Neural progenitor cell (in vitro differentiated cells): ENCODE measurements around the gene CCDC71. TPM values are rescaled to one million over a fixed set of nuclear protein-coding genes. Genes with fewer than 3 reads are reported as not detected.

Experiments used
- DNase-seq: peaks from one replicate; pipeline ENCODE4 v3.0.0-alpha.2; 2016; ENCODE audit warnings: low spot score
- H2AFZ ChIP-seq: fragments of 200-600 bp; sonication (generic); replicated peaks from 2 replicates; pipeline ENCODE4 v1.6.1; 2016; ENCODE audit warnings: antibody characterized with exemption
- H3F3A ChIP-seq: fragments of 200-600 bp; sonication (generic); 2 replicates; pipeline ENCODE4 v1.6.1; 2016; ENCODE audit warnings: antibody characterized with exemption, low read depth
- H3K27ac ChIP-seq: fragments of 200-600 bp; sonication (generic); 2 replicates; pipeline ENCODE4 v1.5.1; 2016; ENCODE audit warnings: mild to moderate bottlenecking
- H3K27me3 ChIP-seq: fragments of 200-600 bp; sonication (generic); 2 replicates; pipeline ENCODE4 v1.6.1; 2016; ENCODE audit warnings: mild to moderate bottlenecking, moderate library complexity
- H3K36me3 ChIP-seq: fragments of 200-600 bp; sonication (generic); 2 replicates; pipeline ENCODE4 v1.5.1; 2016
- H3K4me1 ChIP-seq: fragments of 200-600 bp; sonication (generic); 2 replicates; pipeline ENCODE4 v1.6.1; 2016; ENCODE audit warnings: mixed run types
- H3K4me2 ChIP-seq: fragments of 200-600 bp; sonication (generic); 2 replicates; pipeline ENCODE4 v1.6.1; 2016
- H3K4me3 ChIP-seq: fragments of 200-600 bp; sonication (generic); 2 replicates; pipeline ENCODE4 v1.5.1; 2016
- H3K79me2 ChIP-seq: fragments of 200-600 bp; sonication (generic); 2 replicates; pipeline ENCODE4 v1.6.1; 2016; ENCODE audit warnings: low read depth
- H3K9ac ChIP-seq: fragments of 200-600 bp; sonication (generic); 2 replicates; pipeline ENCODE4 v1.6.1; 2016
- H3K9me3 ChIP-seq: fragments of 200-600 bp; sonication (generic); 2 replicates; pipeline ENCODE4 v1.5.1; 2016; ENCODE audit warnings: low read depth
- H4K20me1 ChIP-seq: fragments of 200-600 bp; sonication (generic); 2 replicates; pipeline ENCODE4 v1.6.1; 2016; ENCODE audit warnings: low read depth
- H3K27ac Mint-ChIP-seq: 3 replicates; pipeline ENCODE4 v1.8.0; 2021; ENCODE audit warnings: mixed read lengths
- H3K27me3 Mint-ChIP-seq: 2 replicates; pipeline ENCODE4 v1.8.0; 2022; ENCODE audit warnings: low read depth, mild to moderate bottlenecking, inconsistent platforms, moderate library complexity, mixed read lengths; ENCODE audit not compliant: insufficient read depth
- H3K36me3 Mint-ChIP-seq: 3 replicates; pipeline ENCODE4 v1.8.0; 2021; ENCODE audit warnings: mixed read lengths
- H3K4me1 Mint-ChIP-seq: 3 replicates; pipeline ENCODE4 v1.8.0; 2021; ENCODE audit warnings: mixed read lengths
- H3K4me3 Mint-ChIP-seq: 3 replicates; pipeline ENCODE4 v1.8.0; 2021; ENCODE audit warnings: mild to moderate bottlenecking, moderate library complexity, mixed read lengths
- H3K9me3 Mint-ChIP-seq: 3 replicates; pipeline ENCODE4 v1.8.0; 2020; ENCODE audit warnings: mixed read lengths
- CTCF ChIP-seq: fragments of 200-600 bp; sonication (generic); IDR thresholded peaks from 2 replicates; pipeline ENCODE4 v1.5.1; 2017; ENCODE audit warnings: antibody characterized with exemption, mild to moderate bottlenecking
- EZH2 ChIP-seq: fragments of 200-600 bp; sonication (generic); IDR thresholded peaks from 2 replicates; pipeline ENCODE4 v1.6.1; 2017; ENCODE audit warnings: antibody characterized with exemption, mild to moderate bottlenecking, moderate library complexity
- EZH2phosphoT487 ChIP-seq: fragments of 200-600 bp; sonication (generic); IDR thresholded peaks from 2 replicates; pipeline ENCODE4 v1.6.1; 2017; ENCODE audit warnings: antibody characterized with exemption
- total RNA-seq: library from RNA; depleted of rRNA; stranded (reverse); fragments of >200 nt; gene quantifications from 2 replicates; pipeline ENCODE4 v1.2.3, GENCODE V29; 2015; ENCODE audit warnings: low replicate concordance

The CCDC71 gene
- total RNA-seq, 1 donor from 2014 or later, result 18.8 TPM

GRCh38 chr3:49133226-49133951, 32.7 kb downstream of the CCDC71 start:
- peaks cover 11% of the 10 kb centered on the region for H3K79me2 ChIP-seq
- peak; percentile 93 for DNase-seq
- peaks cover 4% of the 10 kb centered on the region for H3K4me1 ChIP-seq
- peaks cover 3% of the 10 kb centered on the region for H3K27me3 Mint-ChIP-seq
- H4K20me1 ChIP-seq, result no peaks in the 10 kb centered on the region
- no peaks in the 10 kb centered on the region for H3K9me3 Mint-ChIP-seq
- H3K9ac ChIP-seq, result peak overlapping the region; percentile 34
- peaks cover 5% of the 10 kb centered on the region for H3K36me3 Mint-ChIP-seq
- peak overlapping the region; percentile 94 for H3K4me3 Mint-ChIP-seq
- peak overlapping the region; percentile 87 for H3K4me2 ChIP-seq
- no peaks in the 10 kb centered on the region for H3K36me3 ChIP-seq
- TF ChIP-seq EZH2 (no peak), CTCF (no peak), EZH2phosphoT487 (no peak)
- H3F3A ChIP-seq, result peaks cover 10% of the 10 kb centered on the region
- peak overlapping the region; percentile 92 for H2AFZ ChIP-seq
- H3K4me1 Mint-ChIP-seq, result peaks cover 34% of the 10 kb centered on the region
- H3K9me3 ChIP-seq, result no peaks in the 10 kb centered on the region
- no peak overlapping the region for H3K27ac ChIP-seq
- peak overlapping the region; percentile 98 for H3K27ac Mint-ChIP-seq
- H3K27me3 ChIP-seq, result peaks cover 4% of the 10 kb centered on the region
- peak overlapping the region; percentile 68 for H3K4me3 ChIP-seq

GRCh38 chr3:49132437-49133225, 33.5 kb downstream of the CCDC71 start, which contains the start of gene LAMB2:
LAMB2 (minus strand) TSS chr3:49133050; CDS start chr3:49132867, 183 bp downstream.
- H3K27ac ChIP-seq, result peak within 1 kb of the TSS; percentile 79
- H3K4me2 ChIP-seq, result peak within 1 kb of the TSS; percentile 87
- H4K20me1 ChIP-seq, result no peaks in the 10 kb centered on the region
- peak within 1 kb of the TSS; percentile 92 for H2AFZ ChIP-seq
- peaks cover 34% of the 10 kb centered on the region for H3K4me1 Mint-ChIP-seq
- peaks cover 10% of the 10 kb centered on the region for H3F3A ChIP-seq
- peak; percentile 36 for TF ChIP-seq CTCF
- TF ChIP-seq EZH2phosphoT487, result no peak
- no peak for TF ChIP-seq EZH2
- peaks cover 5% of the 10 kb centered on the region for H3K36me3 Mint-ChIP-seq
- peak within 1 kb of the TSS; percentile 94 for H3K4me3 Mint-ChIP-seq
- H3K9me3 Mint-ChIP-seq, result no peaks in the 10 kb centered on the region
- peaks cover 3% of the 10 kb centered on the region for H3K27me3 Mint-ChIP-seq
- peak within 1 kb of the TSS; percentile 68 for H3K4me3 ChIP-seq
- peak within 1 kb of the TSS; percentile 37 for H3K9ac ChIP-seq
- peak within 1 kb of the TSS; percentile 98 for H3K27ac Mint-ChIP-seq
- H3K36me3 ChIP-seq, result no peaks in the 10 kb centered on the region
- no peaks in the 10 kb centered on the region for H3K27me3 ChIP-seq
- H3K9me3 ChIP-seq, result no peaks in the 10 kb centered on the region
- peaks cover 4% of the 10 kb centered on the region for H3K4me1 ChIP-seq
- peak; percentile 89 for DNase-seq
- peaks cover 11% of the 10 kb centered on the region for H3K79me2 ChIP-seq

- Histone ChIP-seq H3K4me2 (peak overlapping the region; percentile 87), H4K20me1 (no peaks in the 10 kb centered on the region), H3K27ac (peak overlapping the region; percentile 79), H3F3A (peaks cover 10% of the 10 kb centered on the region), H2AFZ (no peak overlapping the region), H3K79me2 (peaks cover 11% of the 10 kb centered on the region), H3K27me3 (no peaks in the 10 kb centered on the region), H3K4me3 (peak overlapping the region; percentile 68), H3K9me3 (no peaks in the 10 kb centered on the region), H3K9ac (peak overlapping the region; percentile 37), H3K4me1 (peaks cover 4% of the 10 kb centered on the region), H3K36me3 (no peaks in the 10 kb centered on the region)
- DNase-seq, result no peak
- Mint-ChIP-seq H3K4me1 (peaks cover 34% of the 10 kb centered on the region), H3K36me3 (peaks cover 5% of the 10 kb centered on the region), H3K27ac (peak overlapping the region; percentile 98), H3K9me3 (no peaks in the 10 kb centered on the region), H3K4me3 (peak overlapping the region; percentile 94), H3K27me3 (peaks cover 3% of the 10 kb centered on the region)
- TF ChIP-seq EZH2phosphoT487, result no peak
- no peak for TF ChIP-seq EZH2
- TF ChIP-seq CTCF, result no peak
Measured at GRCh38 chr3:49132073-49132436, 34.1 kb downstream of the CCDC71 start.
